ENCODE results near the gene BEND7.
"Not testable (repeated sequence)": the region's sequence is repeated elsewhere in the genome, so short reads cannot be mapped to it uniquely, and the experiment has no call there.

Gene BEND7

DNA sequence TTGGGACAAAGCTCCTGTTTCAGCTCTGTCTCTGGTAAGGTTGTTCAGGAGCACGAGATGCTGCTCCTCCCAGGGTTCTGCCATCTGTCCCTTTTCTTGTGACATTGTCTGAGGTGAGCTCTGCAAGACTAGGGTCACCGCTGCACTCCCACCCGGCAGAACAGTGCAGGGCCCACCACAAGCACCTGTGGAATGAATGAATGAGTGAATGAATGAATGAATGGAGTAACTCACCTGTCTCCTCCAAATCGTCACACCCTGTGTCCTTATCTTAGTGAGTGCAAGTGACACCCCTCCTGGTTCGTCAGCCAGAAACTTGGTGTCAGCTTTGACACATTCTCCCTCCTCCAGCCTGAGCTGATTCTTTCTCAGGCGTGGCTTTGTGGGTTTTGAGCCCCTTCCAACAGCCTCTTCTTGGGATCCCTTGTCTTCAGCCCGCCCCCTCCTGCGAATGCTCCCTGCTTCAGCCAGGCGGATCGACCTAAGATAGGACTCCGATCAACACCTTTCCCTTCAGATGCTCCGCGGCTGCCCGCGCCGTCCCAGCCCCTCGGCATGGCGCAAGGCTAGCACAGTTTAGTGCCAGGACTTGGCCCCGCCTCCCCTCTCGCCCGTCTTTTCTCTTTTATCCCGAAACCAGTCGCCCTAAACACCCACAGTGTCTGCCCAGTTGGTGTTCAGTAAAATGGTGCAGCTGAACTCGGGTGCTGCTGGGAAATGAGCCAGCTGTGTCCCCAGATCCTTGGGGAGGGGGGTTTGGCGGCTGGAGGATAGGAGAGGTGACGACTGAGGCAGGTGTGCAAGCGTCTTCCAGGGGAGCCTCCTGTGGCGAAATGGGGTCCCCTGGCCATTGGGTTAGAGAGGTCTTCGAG is 89.3 kb downstream of the BEND7 start:
- no peak for FAIRE-seq

GRCh38 chr10:13437026-13437555 is 91.7 kb downstream of the BEND7 start:
- no peak for FAIRE-seq
- DNase-seq (ENCODE audit: extremely low spot score, insufficient read length, low read depth) = no peak

More for the DNA sequence above, 89.3 kb downstream of the BEND7 start:
- DNase-seq (ENCODE audit: extremely low spot score, insufficient read length, low read depth) = no peak

- not testable (repeated sequence) for DNase-seq (ENCODE audit: extremely low spot score, insufficient read length, low read depth); FAIRE-seq
Observed at GRCh38 chr10:13427943-13428342, 100.9 kb downstream of the BEND7 start.

DNA sequence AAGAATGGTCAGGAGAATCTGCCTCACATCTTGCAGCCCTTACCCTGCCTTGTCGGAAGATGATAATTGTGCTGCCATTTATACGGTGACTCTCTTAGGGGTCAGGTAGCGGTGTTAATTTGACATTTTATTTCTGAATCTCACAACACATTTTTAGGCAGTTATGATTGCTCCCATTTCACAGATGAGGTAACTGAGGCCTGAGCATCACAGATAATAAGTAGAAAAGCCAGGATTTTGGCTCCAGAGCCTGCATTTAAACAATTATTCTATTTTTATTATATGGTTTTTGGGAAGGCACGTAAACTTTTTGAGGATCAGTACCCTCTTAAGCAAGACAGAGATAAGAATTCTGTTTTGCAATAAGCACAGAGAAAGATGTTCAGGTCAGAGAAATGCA is 103.4 kb downstream of the BEND7 start:
- no peak for FAIRE-seq
- DNase-seq (ENCODE audit: extremely low spot score, insufficient read length, low read depth) = no peak

GRCh38 chr10:13422800-13423199 is 106.0 kb downstream of the BEND7 start:
- no peak for DNase-seq (ENCODE audit: extremely low spot score, insufficient read length, low read depth)
- FAIRE-seq = peak; percentile 61

- no peak for FAIRE-seq
- DNase-seq (ENCODE audit: extremely low spot score, insufficient read length, low read depth) = no peak
Observed at GRCh38 chr10:13421382-13421917, 107.4 kb downstream of the BEND7 start.

DNA sequence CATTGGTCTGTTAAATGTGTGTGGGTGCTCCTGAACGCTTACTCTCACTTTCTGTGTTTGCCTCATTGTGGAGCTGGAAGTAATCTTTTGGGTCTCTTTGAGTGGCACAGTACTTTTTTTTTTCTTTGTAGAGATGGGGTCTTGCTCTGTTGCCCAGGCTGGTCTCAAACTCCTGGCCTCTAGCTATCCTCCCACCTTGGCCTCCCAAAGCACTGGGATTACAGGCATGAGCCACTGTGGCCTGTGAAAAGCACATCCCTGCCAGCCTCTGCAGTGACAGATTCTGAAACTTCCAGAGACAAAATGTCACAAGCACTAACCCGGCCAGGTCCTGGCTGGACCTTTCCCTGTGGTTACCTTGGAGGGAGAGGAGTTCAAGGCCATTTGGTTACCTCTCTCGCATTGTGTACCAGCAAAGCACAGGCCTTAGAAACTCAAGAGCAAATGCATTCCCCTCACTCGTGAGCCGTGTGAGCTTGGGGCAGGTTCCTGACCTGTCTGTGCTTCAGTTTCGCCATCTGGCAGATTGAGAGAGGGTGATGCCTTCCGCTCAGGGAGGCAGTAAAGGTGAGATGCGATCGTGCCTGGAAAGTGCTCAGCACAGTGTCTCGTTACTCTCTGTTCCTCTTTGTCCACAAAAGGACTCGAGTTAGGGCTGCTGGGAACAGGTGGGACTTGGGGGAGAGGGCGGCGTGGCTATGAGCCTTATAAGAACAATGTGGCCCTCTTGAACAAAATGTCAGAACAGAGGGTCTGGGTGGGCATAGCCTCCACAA is 108.1 kb downstream of the BEND7 start:
- no peak for FAIRE-seq
- DNase-seq (ENCODE audit: extremely low spot score, insufficient read length, low read depth) = no peak

- no peak for DNase-seq (ENCODE audit: extremely low spot score, insufficient read length, low read depth)
- no peak for FAIRE-seq
Observed at GRCh38 chr10:13417459-13418126, 111.2 kb downstream of the BEND7 start.

- FAIRE-seq (no peak), DNase-seq (ENCODE audit: extremely low spot score, insufficient read length, low read depth) (no peak)
Observed at GRCh38 chr10:13416760-13417159, 112.1 kb downstream of the BEND7 start.

DNA sequence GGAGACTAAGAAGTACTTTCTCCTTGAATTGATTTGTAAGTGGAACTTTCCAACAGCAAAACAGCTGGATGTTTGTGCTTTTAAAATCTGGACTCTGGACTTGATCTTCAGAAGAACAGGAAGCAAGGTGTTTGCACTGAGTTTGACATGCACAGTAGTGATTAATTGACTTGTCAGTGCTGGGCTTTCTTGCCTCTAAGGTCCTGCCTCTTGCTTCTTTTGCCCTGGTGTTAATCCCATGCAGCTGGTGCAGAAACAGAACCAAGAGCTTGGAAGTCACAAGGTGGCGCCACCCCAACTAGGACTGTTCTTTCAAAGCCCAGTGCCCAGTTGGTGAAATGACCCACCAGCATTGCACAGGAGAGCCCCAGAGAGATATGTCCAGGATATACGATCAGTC is 114.0 kb downstream of the BEND7 start:
- DNase-seq (ENCODE audit: extremely low spot score, insufficient read length, low read depth) (no peak), FAIRE-seq (no peak)

DNA sequence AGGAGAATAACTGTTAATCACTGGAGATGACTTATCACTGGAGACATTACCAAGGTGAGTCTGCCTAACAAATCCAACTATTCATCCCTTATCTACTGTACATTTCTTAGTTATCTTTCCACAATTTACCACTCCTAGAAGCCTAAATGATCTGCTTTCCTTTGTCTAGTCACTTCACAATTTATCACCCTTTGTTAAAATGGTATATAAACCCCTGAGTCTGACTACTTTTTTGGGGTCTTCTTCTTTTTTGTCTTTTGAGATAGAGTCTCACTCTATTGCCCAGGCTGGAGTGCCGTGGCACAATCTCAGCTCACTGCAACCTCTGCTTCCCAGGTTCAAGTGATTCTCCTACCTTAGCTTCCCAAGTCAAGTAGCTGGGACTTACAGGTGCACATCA is 114.7 kb downstream of the BEND7 start:
- no peak for FAIRE-seq
- DNase-seq (ENCODE audit: extremely low spot score, insufficient read length, low read depth) = no peak

DNA sequence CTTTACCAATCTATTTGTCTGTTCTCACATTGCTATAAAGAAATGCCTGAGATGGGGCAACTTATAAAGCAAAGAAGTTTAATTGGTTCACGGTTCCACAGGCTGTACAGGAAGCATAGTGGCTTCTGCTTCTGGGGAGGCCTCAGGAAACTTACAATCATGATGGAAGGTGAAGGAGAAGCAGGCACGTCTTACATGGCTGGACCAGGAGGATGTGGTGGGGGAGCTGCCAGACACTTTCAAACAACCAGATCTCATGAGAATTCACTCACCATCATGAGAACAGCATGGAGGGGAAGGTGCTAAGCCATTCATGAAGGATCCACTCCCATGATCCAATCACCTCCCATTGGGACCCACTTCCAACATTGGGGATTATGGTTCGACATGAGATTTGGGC is 115.9 kb downstream of the BEND7 start:
- no peak for FAIRE-seq
- no peak for DNase-seq (ENCODE audit: extremely low spot score, insufficient read length, low read depth)

DNA sequence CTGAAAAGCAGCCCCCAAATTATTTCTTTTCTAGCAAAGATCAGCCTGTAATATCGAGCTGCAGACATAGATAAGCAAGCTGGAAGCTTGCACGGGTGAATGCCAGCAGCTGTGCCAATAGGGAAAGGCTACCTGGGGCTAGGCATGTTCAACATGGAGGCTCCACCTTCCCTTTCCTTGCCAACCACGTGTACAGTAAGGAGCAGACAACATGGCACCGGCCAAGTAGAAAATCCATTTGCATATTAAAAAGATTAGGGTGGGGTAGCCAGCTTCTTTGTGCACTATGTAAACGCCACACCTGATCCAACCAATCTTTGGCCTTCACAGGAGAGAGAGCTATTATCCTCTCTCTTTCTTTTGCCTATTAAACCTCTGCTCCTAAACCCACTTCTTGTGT is 124.0 kb downstream of the BEND7 start:
- DNase-seq (ENCODE audit: extremely low spot score, insufficient read length, low read depth) = no peak
- FAIRE-seq = no peak

DNA sequence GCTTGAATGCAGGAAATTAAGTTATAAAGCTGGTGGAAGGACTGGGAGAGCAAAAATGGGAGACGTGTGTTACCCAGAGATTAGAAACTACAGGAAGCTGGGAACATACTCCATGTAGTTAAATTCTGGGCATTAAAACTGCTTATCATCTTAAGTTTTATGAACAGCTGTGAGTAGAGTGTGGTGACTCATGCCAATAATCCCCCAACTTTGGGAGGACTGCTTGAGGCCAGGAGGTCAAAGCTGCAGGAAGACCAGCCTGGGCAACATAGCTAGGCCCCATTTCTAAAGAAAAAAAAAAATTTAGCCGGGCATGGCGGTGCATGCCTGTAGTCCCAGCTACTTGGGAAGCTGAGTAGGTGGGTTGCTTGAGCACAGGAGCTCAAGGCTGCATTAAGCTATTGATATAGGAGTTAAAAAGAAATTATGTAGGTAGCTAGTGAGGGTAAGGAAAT is 124.5 kb downstream of the BEND7 start:
- FAIRE-seq (no peak), DNase-seq (ENCODE audit: extremely low spot score, insufficient read length, low read depth) (no peak)

DNA sequence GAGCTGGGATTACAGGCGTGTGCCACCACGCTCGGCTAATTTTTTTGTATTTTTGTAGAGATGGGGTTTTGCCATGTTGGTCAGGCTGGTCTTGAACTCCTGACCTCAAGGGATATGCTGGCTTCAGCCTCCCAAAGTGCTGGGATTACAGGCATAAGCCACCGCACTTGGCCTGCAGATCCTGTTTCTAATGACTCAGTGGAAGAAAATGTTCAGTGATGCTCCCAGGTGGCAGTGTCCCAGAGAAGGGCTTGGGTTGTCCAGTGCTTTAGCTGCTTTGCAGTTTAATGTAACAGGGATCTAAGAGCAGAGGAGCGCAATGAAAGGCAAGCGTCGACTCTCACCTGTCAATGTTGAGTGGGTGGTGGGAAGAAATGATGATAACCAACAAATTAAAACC is 125.4 kb downstream of the BEND7 start:
- not testable (repeated sequence) for DNase-seq (ENCODE audit: extremely low spot score, insufficient read length, low read depth); FAIRE-seq

DNA sequence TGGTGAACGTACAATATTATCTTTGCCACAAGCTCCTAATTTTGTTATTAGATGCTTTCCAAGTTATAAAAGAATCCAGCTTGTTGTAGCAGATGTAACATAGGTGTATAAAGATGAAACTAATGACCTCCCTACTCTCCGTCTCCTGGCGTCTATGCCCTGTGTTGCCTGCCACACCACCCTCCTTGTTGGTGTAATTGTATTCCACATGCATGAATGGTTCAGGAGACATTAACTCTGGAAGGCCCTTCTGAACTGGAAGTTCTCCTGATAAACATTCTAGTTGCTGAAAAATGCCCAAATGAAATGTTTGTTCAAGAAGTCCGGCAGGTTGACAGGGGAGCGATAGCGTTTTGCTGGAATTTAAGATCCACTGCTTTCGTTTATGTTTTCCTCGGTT is 126.8 kb downstream of the BEND7 start:
- no peak for DNase-seq (ENCODE audit: extremely low spot score, insufficient read length, low read depth)
- no peak for FAIRE-seq

- DNase-seq (ENCODE audit: extremely low spot score, insufficient read length, low read depth) (no peak), FAIRE-seq (no peak)
Observed at GRCh38 chr10:13401142-13401541, 127.7 kb downstream of the BEND7 start.

DNA sequence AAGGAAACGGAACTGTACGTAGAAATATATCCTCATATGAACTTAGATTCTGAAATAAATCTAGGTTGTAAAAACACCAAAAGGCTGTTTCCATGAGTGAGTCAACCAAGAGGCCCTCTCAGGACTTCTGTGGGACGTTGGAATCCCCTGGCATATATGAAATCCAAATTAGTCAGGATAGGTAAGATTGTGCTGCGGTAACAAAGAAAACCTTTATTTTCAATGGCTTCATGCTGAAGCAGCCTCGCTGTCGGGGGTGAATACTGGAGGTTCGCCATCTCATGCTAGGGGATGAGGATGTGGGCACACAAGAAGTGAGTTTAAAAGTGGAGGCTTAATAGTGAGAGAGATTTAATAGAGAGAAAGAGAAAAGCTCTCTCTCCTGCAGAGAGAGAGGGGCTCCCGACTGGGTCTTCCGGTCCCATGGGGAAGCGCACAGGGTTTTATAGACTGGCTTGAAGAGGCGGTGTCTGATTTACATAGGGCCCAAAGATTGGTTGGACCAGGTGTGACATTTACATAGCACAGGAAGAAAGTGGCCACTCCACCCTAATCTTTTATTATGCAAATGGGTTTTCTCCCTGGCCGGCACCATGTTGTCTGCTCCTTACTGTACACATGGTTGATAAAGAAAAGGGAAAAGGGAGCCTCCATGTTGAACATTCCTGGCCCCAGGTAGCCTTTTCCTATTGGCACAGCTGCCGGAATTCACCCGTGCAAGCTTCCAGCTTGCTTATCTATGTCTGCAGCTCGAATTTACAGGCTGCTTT is 128.4 kb downstream of the BEND7 start:
- DNase-seq (ENCODE audit: extremely low spot score, insufficient read length, low read depth) (no peak), FAIRE-seq (no peak)

DNA sequence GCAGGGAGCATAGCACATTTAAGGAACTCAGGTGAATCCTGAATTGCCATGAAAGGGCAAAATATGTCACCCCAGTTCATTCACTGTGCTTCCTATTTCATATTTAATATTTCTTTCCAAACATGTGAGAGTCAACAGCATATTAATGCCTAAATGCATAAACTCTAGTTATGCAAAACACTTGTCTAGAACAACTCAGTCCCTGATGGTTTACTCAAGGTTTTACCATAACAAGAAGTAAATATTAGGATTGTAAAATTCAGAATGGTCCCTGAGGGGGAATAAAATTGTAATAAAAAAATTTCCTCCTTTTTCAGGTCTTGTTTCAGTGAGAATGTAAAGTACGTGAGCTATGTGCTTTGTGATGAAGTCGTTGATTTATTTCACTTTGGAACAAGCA is 129.1 kb downstream of the BEND7 start:
- DNase-seq (ENCODE audit: extremely low spot score, insufficient read length, low read depth) (no peak), FAIRE-seq (no peak)

Measured in GM18507 (cell line).